Measurements from ENCODE around the gene KIF6.

DNA sequence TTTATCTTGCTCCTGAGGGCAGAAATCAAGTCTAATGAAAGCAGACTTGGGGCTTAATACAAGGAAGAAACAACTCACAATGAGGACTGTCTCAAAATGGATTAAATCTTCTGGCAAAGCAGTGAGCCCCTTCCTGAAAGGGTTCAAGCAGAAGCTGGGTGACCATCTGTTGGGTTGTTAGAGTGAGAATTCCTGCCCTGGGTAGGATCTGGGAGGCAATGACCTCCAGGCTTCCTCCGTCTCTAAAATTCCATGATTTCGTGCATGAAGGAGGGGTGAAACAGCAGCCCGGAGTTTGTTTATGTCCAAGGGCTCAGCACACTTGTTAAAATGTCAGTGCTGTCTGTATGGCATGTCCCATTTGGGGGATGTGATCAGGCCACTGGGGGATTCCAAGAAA is 338.7 kb downstream of the KIF6 start:
- TF ChIP-seq EZH2 (IDR thresholded peaks at IDR 0.05), result no peak
- TF ChIP-seq POLR2AphosphoS5 (IDR thresholded peaks at IDR 0.05; ENCODE audit: borderline replicate concordance, low read depth, low read length), result no peak
